GM19397 (cell line): ENCODE results near the gene UCN2.
"Not testable (repeated sequence)": the region's sequence is repeated elsewhere in the genome, so short reads cannot be mapped to it uniquely, and the experiment has no call there.

Experiments
- ATAC-seq: cut with Tn5 transposase; IDR thresholded peaks from one replicate; pipeline ENCODE4 v1.9.1; 2021; ENCODE audit warnings: mild to moderate bottlenecking, moderate library complexity; ENCODE audit not compliant: unreplicated experiment

The UCN2 gene

GRCh38 chr3:48564022-48564421 lies 441 bp upstream of the UCN2 start:
- ATAC-seq = no peak

- no peak for ATAC-seq
These were observed 1.1 kb downstream of the UCN2 start for GRCh38 chr3:48562367-48563095.

- no peak for ATAC-seq
These were observed 2.4 kb downstream of the UCN2 start for GRCh38 chr3:48561045-48561736.

- no peak for ATAC-seq
These were observed 2.9 kb downstream of the UCN2 start for GRCh38 chr3:48560648-48561018.

GRCh38 chr3:48558493-48559134 lies 5.0 kb downstream of the UCN2 start:
- ATAC-seq = no peak

- ATAC-seq = peak; percentile 85
These were observed 6.6 kb downstream of the UCN2 start, which contains the start of gene PFKFB4 for GRCh38 chr3:48556796-48557626. Gene PFKFB4, minus strand, starts transcription at chr3:48556803. Its CDS starts 26 bp downstream, at chr3:48556777.

- ATAC-seq = no peak
These were observed 7.4 kb downstream of the UCN2 start for GRCh38 chr3:48555949-48556795.

GRCh38 chr3:48555231-48555948 lies 8.2 kb downstream of the UCN2 start:
- no peak for ATAC-seq

GRCh38 chr3:48553886-48554845 lies 9.4 kb downstream of the UCN2 start:
- no peak for ATAC-seq

GRCh38 chr3:48553361-48553760 lies 10.2 kb downstream of the UCN2 start:
- ATAC-seq = no peak

GRCh38 chr3:48552111-48552951 lies 11.2 kb downstream of the UCN2 start:
- ATAC-seq = no peak

GRCh38 chr3:48551651-48552050 lies 11.9 kb downstream of the UCN2 start:
- ATAC-seq = not testable (repeated sequence)

- no peak for ATAC-seq
These were observed 14.6 kb downstream of the UCN2 start for GRCh38 chr3:48548729-48549705.

GRCh38 chr3:48548126-48548525 lies 15.5 kb downstream of the UCN2 start:
- no peak for ATAC-seq

GRCh38 chr3:48546203-48546829 lies 17.3 kb downstream of the UCN2 start:
- ATAC-seq = no peak

- no peak for ATAC-seq
These were observed 19.4 kb downstream of the UCN2 start for GRCh38 chr3:48544141-48544540.
